BE2C (cell line): ENCODE results near the gene IRF7.
A peak's percentile ranks its signal among the peaks of the same experiment; 100 is the strongest.

Experiments
- DNase-seq: peaks from one replicate; pipeline ENCODE4 v3.0.0-alpha.2; 2020
- H3K27me3 ChIP-seq: fragments of 250-450 bp; sonication (Bioruptor Pico); 2 replicates; pipeline ENCODE4 v1.5.1; 2020; ENCODE audit warnings: mild to moderate bottlenecking
- H3K36me3 ChIP-seq: fragments of 250-450 bp; sonication (Bioruptor Pico); 2 replicates; pipeline ENCODE4 v1.5.1; 2020; ENCODE audit warnings: mild to moderate bottlenecking
- H3K4me1 ChIP-seq: fragments of 250-450 bp; sonication (Bioruptor Pico); 2 replicates; pipeline ENCODE4 v1.5.1; 2020
- H3K4me3 ChIP-seq: 2 replicates; pipeline ENCODE4 v1.5.1; 2011; ENCODE audit warnings: low read depth, low read length
- H3K9me3 ChIP-seq: fragments of 250-450 bp; sonication (Bioruptor Pico); 2 replicates; pipeline ENCODE4 v1.5.1; 2020
- TF ChIP-seq, protein P1 (sequence below): IDR thresholded peaks from 2 replicates; pipeline ENCODE4 v1.5.1; 2012; ENCODE audit warnings: mild to moderate bottlenecking, low read depth, low read length

Gene IRF7

DNA sequence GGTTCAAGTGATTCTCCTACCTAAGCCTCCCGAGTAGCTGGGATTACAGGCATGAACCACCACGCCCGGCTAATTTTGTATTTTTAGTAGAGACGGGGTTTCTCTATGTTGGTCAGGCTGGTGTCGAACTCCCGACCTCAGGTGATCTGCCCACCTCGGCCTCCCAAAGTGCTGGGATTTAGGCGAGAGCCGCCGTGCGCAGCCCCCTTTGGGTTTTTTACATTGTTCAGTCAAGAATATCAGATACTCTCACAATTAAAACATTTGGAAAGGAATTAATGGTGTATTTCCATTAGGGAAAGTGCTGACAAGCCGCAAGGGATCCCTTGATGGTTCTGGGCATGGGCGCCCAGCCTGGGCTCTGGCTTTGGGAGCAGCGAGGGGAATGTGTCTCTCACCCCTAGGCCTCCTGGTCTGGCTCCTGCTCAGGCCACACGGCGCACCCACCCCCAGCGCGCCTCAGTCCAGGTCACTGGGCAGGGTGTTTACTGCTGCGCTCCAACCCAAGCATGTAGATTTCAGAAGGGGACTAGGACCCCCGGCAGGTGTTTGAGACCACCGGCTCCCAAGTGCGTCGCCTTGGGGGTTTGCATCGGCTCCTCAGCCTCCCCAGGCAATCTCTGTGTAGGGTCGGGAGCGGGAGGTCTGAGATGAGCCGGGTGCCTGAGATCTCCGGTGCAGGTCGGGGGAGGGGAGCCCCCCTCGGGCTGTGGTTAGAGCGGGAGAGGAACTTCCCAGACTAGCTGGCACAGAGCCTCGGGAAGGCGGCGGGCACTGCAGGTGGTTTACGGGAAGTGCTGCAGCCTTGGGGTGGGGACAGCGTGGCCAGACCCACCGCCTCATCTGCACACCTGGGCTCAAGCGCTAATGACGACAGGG lies 809 bp upstream of the IRF7 start:
- Histone ChIP-seq H3K36me3 (peaks cover 4% of the 10 kb centered on the region), H3K4me1 (peaks cover 11% of the 10 kb centered on the region)
- peak; percentile 6 for DNase-seq

DNA sequence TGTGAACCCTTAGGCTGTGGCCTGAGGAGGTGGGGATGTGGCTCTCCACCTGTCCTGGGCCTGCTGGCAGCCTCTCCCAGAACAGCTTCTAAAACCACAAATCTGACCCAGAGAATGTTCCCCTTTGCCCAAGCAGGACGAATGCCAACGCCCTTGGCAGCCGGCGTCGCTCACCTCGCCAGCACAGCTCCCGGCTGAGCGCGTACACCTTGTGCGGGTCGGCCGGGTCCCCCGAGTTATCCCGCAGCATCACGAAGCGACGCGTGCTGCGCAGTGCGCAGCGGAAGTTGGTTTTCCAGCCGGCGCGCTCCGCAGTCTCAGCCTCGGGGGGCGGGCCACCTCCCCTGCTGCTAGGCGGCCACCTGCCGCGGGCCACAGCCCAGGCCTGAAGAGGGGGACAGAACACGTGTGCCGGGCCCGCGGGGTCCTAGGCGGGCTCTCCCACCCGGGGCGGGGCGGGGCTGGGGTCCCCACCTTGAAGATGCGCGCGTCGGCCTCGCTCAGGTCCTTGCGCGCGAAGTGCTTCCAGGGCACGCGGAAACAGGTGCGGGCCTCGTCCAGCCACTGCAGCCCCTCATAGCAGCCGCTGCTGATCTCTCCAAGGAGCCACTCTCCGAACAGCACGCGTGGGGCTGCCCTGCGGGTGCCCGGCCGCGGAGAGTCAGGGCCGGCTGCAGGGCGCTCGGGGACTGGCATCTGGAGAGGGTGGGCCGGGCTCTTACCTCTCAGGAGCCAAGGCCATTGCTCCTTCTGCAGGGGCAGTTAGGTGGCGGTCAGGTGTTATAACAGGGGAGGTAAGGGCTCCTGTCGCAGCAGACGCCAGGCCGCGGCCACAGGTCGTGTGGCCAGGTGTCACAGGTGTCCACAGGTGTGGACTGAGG lies 887 bp downstream of the IRF7 start:
- Histone ChIP-seq H3K4me3 (peak overlapping the region; percentile 58), H3K36me3 (peaks cover 11% of the 10 kb centered on the region), H3K27me3 (no peaks in the 10 kb centered on the region), H3K9me3 (no peaks in the 10 kb centered on the region), H3K4me1 (peaks cover 11% of the 10 kb centered on the region)
- TF ChIP-seq, protein P1, sequence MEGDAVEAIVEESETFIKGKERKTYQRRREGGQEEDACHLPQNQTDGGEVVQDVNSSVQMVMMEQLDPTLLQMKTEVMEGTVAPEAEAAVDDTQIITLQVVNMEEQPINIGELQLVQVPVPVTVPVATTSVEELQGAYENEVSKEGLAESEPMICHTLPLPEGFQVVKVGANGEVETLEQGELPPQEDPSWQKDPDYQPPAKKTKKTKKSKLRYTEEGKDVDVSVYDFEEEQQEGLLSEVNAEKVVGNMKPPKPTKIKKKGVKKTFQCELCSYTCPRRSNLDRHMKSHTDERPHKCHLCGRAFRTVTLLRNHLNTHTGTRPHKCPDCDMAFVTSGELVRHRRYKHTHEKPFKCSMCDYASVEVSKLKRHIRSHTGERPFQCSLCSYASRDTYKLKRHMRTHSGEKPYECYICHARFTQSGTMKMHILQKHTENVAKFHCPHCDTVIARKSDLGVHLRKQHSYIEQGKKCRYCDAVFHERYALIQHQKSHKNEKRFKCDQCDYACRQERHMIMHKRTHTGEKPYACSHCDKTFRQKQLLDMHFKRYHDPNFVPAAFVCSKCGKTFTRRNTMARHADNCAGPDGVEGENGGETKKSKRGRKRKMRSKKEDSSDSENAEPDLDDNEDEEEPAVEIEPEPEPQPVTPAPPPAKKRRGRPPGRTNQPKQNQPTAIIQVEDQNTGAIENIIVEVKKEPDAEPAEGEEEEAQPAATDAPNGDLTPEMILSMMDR = no peak
- DNase-seq = no peak

More for the DNA sequence above, 809 bp upstream of the IRF7 start:
- Histone ChIP-seq H3K4me3 (0 out of 2 replicates have a peak overlapping the region, but pooled peaks have one; percentile 58), H3K9me3 (no peaks in the 10 kb centered on the region), H3K27me3 (no peaks in the 10 kb centered on the region)
- TF ChIP-seq, protein P1 = no peak

DNA sequence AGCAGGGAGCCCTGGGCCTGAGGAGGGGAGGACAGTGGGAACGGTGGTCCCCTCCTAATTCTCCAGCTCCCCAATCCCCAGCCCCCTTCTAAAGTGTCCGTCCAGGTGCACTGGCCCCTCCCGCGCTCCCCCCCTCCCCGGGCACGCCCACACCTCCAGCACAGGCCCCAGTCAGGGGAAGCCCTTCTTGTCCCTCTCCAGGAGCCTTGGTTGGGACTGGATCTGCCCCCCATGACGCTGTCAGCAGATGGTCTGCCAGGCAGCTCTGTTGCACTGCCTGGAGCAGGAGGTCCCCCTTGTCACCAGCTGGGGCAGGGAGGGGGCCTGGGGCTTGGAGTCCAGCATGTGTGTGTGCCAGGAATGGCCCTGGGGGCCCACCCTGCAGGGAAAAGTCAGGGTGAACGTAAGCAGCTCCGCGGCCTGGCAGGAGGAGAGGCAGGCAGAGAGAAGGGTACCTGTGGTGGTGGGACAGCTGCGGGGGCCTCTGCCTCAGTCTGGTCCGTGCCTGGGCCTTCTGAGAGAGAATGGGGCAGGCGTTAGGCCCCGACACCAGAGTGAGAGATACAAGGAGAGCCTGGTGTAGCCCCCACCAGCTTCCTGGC lies 1.6 kb downstream of the IRF7 start:
- Histone ChIP-seq H3K4me1 (peaks cover 11% of the 10 kb centered on the region), H3K9me3 (no peaks in the 10 kb centered on the region), H3K4me3 (no peak overlapping the region), H3K27me3 (no peaks in the 10 kb centered on the region), H3K36me3 (peaks cover 11% of the 10 kb centered on the region)
- no peak for DNase-seq
- TF ChIP-seq, protein P1 = no peak

DNA sequence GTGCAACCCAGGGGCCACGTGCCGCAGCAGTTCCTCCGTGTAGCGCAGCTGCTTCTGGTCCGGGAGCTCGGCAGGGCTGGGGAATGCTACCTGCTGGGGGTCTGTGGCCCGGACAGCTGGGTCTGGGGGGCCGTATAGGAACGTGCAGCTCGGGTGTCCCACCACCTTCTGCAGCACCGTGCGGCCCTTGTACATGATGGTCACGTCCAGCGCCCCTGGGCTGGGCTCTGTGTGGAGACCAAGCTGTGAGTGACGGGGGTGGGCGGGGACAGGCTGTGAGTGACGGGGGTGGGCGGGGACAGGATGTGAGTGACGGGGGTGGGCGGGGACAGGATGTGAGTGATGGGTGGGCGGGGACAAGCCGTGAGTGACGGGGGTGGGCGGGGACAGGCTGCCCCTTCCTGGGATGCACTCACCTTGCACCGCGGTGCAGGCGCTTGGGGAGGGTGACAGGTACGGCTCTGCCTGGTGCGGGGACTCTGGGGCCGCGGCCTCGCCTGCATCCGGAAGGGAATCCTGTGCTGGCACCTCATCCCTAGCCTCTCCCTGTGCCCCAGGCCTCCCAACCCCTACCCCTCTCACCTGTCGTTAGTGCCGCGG lies 2.3 kb downstream of the IRF7 start:
- peak; percentile 84 for DNase-seq
- H3K36me3 ChIP-seq = peaks cover 11% of the 10 kb centered on the region
- peaks cover 11% of the 10 kb centered on the region for H3K4me1 ChIP-seq
- no peaks in the 10 kb centered on the region for H3K9me3 ChIP-seq
- TF ChIP-seq, protein P1 = no peak
- no peaks in the 10 kb centered on the region for H3K27me3 ChIP-seq
- H3K4me3 ChIP-seq = no peak overlapping the region

DNA sequence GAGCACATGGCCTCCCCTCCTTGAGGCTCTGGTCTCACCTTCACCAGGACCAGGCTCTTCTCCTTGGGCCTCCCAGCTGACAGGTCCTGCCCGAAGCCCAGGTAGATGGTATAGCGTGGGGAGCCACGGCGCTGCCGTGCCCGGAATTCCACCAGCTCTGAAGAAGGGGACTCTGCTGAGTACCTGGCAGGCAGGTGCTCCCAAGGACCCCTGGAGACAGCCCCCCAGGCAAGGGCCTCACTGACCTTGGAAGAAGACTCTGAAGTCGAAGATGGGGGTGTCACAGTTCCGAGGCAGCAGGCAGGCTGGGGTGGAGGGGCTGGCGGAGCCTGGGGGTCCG lies 2.8 kb downstream of the IRF7 start:
- Histone ChIP-seq H3K9me3 (no peaks in the 10 kb centered on the region), H3K4me1 (peaks cover 11% of the 10 kb centered on the region), H3K27me3 (no peaks in the 10 kb centered on the region), H3K36me3 (peaks cover 14% of the 10 kb centered on the region), H3K4me3 (no peak overlapping the region)
- TF ChIP-seq, protein P1 = no peak
- no peak for DNase-seq
